Measurements from ENCODE around the gene FBLN2. TPM values are rescaled to one million over a fixed set of nuclear protein-coding genes. Genes with fewer than 3 reads are reported as not detected.

Gene FBLN2
- total RNA-seq, 1 donor, result 54.6 TPM

DNA sequence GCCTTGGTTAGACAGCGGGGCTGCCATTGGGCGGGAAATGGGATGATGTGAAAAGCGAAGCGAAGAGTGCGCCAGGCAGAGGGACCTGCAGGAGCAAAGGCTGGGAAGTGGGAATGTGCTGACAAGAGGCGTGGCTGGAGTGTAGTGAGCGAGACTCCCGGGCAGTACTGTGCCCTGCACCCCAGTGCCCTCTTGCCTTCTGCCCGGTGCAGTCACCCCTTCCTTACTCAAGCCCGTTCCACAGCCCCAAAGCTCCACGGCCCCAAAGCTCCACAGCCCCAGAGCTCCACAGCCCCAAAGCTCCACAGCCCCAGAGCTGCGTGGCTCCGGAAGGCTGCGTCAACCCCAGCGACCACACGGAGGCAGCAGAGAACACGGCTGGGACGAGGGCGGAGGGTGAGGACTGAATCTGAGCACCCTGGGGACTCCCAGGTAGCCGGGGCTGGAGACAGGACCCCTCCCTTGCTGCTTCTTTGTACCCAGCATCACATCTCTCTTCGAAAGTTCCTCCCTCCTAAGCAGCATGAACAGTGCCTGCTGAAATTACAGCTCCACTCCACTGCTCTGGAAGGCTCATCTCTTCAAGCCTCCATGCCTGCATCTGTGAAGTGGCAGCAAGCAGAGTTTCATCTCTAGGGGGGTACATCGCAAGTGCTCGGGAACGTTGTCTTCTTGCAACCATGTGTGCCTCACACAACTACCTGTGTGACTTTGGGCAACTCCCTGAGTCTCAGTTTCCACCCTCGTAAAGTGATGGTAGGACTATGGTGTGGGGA lies 108.9 kb downstream of the FBLN2 start:
- Histone ChIP-seq H3K4me2 (ENCODE audit: insufficient read depth, low read length) (no peak overlapping the region), H3K4me3 (ENCODE audit: insufficient read depth, low read length) (no peak overlapping the region), H3K27me3 (ENCODE audit: insufficient read depth, low read length) (peaks cover 7% of the 10 kb centered on the region), H3K79me2 (ENCODE audit: insufficient read depth, low read length) (no peaks in the 10 kb centered on the region), H3K27ac (ENCODE audit: low read depth, low read length) (no peak overlapping the region), H3K9me3 (ENCODE audit: low read depth, low read length) (no peaks in the 10 kb centered on the region), H4K20me1 (ENCODE audit: insufficient read depth, low read length) (no peaks in the 10 kb centered on the region), H3K4me1 (ENCODE audit: insufficient read depth, low read length) (no peaks in the 10 kb centered on the region), H2AFZ (ENCODE audit: low read length) (peak overlapping the region; percentile 29), H3K36me3 (ENCODE audit: insufficient read depth, low read length) (no peaks in the 10 kb centered on the region)
- TF ChIP-seq, protein P1, sequence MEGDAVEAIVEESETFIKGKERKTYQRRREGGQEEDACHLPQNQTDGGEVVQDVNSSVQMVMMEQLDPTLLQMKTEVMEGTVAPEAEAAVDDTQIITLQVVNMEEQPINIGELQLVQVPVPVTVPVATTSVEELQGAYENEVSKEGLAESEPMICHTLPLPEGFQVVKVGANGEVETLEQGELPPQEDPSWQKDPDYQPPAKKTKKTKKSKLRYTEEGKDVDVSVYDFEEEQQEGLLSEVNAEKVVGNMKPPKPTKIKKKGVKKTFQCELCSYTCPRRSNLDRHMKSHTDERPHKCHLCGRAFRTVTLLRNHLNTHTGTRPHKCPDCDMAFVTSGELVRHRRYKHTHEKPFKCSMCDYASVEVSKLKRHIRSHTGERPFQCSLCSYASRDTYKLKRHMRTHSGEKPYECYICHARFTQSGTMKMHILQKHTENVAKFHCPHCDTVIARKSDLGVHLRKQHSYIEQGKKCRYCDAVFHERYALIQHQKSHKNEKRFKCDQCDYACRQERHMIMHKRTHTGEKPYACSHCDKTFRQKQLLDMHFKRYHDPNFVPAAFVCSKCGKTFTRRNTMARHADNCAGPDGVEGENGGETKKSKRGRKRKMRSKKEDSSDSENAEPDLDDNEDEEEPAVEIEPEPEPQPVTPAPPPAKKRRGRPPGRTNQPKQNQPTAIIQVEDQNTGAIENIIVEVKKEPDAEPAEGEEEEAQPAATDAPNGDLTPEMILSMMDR (IDR thresholded peaks at IDR 0.05; ENCODE audit: extremely low read depth, low read depth, low read length), result peak; percentile 82
- peak; percentile 99 for DNase-seq (ENCODE audit: insufficient read length, low spot score, missing footprints)

DNA sequence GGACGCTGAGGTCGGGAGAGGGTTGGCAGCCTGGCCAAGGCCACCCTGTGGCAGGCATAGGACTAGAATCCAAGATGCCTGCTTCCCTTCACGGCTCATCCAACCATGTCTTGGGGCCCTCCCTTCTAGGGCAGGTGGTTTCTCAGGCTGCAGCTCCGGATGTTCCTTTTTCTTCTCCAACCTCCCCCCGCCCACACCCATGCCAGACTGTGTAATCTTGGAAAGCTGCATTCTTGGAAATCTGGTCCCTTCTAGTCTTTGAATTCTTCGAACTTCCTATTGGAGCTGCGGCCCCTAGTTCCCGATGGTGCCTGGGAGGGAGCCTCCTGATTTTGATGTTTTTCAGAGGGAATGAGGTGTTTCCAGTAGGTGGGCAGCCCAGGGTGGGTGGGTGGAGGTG lies 109.8 kb downstream of the FBLN2 start:
- H3K4me2 ChIP-seq (ENCODE audit: insufficient read depth, low read length), result no peak overlapping the region
- H3K79me2 ChIP-seq (ENCODE audit: insufficient read depth, low read length), result no peaks in the 10 kb centered on the region
- H2AFZ ChIP-seq (ENCODE audit: low read length), result no peak overlapping the region
- no peaks in the 10 kb centered on the region for H3K4me1 ChIP-seq (ENCODE audit: insufficient read depth, low read length)
- H3K4me3 ChIP-seq (ENCODE audit: insufficient read depth, low read length), result no peak overlapping the region
- no peaks in the 10 kb centered on the region for H3K9me3 ChIP-seq (ENCODE audit: low read depth, low read length)
- H3K27ac ChIP-seq (ENCODE audit: low read depth, low read length), result no peak overlapping the region
- no peaks in the 10 kb centered on the region for H3K36me3 ChIP-seq (ENCODE audit: insufficient read depth, low read length)
- H3K27me3 ChIP-seq (ENCODE audit: insufficient read depth, low read length), result peaks cover 7% of the 10 kb centered on the region
- H4K20me1 ChIP-seq (ENCODE audit: insufficient read depth, low read length), result no peaks in the 10 kb centered on the region
- TF ChIP-seq, protein P1 (IDR thresholded peaks at IDR 0.05; ENCODE audit: extremely low read depth, low read depth, low read length), result no peak
- DNase-seq (ENCODE audit: insufficient read length, low spot score, missing footprints), result no peak

DNA sequence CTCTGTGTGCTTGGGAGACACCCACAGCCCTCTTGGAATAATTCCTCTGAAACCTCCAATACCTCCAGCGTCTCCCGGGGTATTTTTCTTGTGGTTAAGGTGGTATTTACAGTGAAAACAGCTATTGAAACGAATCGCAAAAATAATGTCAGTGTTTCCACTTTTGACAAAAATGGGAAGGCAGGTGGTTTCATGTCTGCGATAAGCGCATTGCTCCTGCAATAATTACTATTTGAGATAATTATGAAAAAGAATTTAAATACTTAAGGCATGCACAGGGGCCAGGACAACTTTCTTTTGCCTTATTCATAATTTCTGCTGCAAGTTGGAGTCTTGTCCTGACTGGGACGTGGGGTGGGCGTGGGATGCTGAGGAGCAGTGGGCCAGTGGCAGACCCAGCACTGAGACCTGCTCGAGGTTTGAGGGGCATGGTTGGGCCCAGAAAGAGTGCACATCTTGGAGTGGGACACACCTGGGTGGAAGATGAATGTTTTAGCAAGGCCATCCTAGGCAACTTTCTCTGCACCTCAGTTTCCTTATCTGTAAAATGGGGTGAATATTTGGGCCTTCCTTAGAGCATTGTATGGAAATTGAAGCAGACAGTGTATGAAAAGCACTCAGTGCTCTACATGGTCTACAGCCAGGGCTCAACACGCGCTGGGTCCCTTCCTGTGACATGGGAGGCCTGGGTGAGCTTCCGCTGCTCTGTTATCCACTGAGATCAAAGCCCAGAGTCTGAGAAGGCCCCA lies 110.5 kb downstream of the FBLN2 start:
- H3K27me3 ChIP-seq (ENCODE audit: insufficient read depth, low read length), result peaks cover 7% of the 10 kb centered on the region
- no peak overlapping the region for H2AFZ ChIP-seq (ENCODE audit: low read length)
- H3K9me3 ChIP-seq (ENCODE audit: low read depth, low read length), result no peaks in the 10 kb centered on the region
- no peak for DNase-seq (ENCODE audit: insufficient read length, low spot score, missing footprints)
- no peak overlapping the region for H3K4me3 ChIP-seq (ENCODE audit: insufficient read depth, low read length)
- no peaks in the 10 kb centered on the region for H3K36me3 ChIP-seq (ENCODE audit: insufficient read depth, low read length)
- H3K27ac ChIP-seq (ENCODE audit: low read depth, low read length), result no peak overlapping the region
- TF ChIP-seq, protein P1 (IDR thresholded peaks at IDR 0.05; ENCODE audit: extremely low read depth, low read depth, low read length), result no peak
- H3K79me2 ChIP-seq (ENCODE audit: insufficient read depth, low read length), result no peaks in the 10 kb centered on the region
- no peak overlapping the region for H3K4me2 ChIP-seq (ENCODE audit: insufficient read depth, low read length)
- no peaks in the 10 kb centered on the region for H3K4me1 ChIP-seq (ENCODE audit: insufficient read depth, low read length)
- H4K20me1 ChIP-seq (ENCODE audit: insufficient read depth, low read length), result no peaks in the 10 kb centered on the region

Data from osteoblast (primary cell).